NT2/D1 (cell line): ENCODE data around the gene BAZ2B.

Experiments
- DNase-seq: peaks from one replicate; pipeline ENCODE4 v3.0.0-alpha.2; 2011; ENCODE audit warnings: low read depth, low spot score
- H3K27me3 ChIP-seq: 2 replicates; pipeline ENCODE4 v1.6.0; 2011; ENCODE audit warnings: mild to moderate bottlenecking; ENCODE audit not compliant: insufficient read length, insufficient read depth
- H3K36me3 ChIP-seq: 2 replicates; pipeline ENCODE4 v1.6.1; 2011; ENCODE audit warnings: mild to moderate bottlenecking, low read length, mixed read lengths; ENCODE audit not compliant: insufficient read depth, insufficient read length
- H3K4me1 ChIP-seq: 2 replicates; pipeline ENCODE4 v1.5.1; 2011; ENCODE audit not compliant: insufficient read depth, insufficient read length
- H3K4me3 ChIP-seq: 2 replicates; pipeline ENCODE4 v1.5.1; 2011; ENCODE audit warnings: low read depth; ENCODE audit not compliant: insufficient read length
- H3K9ac ChIP-seq: 2 replicates; pipeline ENCODE4 v1.6.0; 2011; ENCODE audit warnings: low read depth; ENCODE audit not compliant: insufficient read length
- H3K9me3 ChIP-seq: 2 replicates; pipeline ENCODE4 v1.5.1; 2011; ENCODE audit warnings: mild to moderate bottlenecking, low read length; ENCODE audit not compliant: insufficient read depth
- SUZ12 ChIP-seq: IDR thresholded peaks from 2 replicates; pipeline ENCODE4 v1.6.1; 2011; ENCODE audit not compliant: insufficient read length, insufficient read depth; ENCODE audit errors: extremely low read depth
- YY1 ChIP-seq: IDR thresholded peaks from 2 replicates; pipeline ENCODE4 v1.6.1; 2011; ENCODE audit not compliant: insufficient read length, insufficient read depth
- ZNF274 ChIP-seq: IDR thresholded peaks from 2 replicates; pipeline ENCODE4 v1.6.1; 2011; ENCODE audit warnings: mild to moderate bottlenecking, low read depth, low read length

The BAZ2B gene, protein sequence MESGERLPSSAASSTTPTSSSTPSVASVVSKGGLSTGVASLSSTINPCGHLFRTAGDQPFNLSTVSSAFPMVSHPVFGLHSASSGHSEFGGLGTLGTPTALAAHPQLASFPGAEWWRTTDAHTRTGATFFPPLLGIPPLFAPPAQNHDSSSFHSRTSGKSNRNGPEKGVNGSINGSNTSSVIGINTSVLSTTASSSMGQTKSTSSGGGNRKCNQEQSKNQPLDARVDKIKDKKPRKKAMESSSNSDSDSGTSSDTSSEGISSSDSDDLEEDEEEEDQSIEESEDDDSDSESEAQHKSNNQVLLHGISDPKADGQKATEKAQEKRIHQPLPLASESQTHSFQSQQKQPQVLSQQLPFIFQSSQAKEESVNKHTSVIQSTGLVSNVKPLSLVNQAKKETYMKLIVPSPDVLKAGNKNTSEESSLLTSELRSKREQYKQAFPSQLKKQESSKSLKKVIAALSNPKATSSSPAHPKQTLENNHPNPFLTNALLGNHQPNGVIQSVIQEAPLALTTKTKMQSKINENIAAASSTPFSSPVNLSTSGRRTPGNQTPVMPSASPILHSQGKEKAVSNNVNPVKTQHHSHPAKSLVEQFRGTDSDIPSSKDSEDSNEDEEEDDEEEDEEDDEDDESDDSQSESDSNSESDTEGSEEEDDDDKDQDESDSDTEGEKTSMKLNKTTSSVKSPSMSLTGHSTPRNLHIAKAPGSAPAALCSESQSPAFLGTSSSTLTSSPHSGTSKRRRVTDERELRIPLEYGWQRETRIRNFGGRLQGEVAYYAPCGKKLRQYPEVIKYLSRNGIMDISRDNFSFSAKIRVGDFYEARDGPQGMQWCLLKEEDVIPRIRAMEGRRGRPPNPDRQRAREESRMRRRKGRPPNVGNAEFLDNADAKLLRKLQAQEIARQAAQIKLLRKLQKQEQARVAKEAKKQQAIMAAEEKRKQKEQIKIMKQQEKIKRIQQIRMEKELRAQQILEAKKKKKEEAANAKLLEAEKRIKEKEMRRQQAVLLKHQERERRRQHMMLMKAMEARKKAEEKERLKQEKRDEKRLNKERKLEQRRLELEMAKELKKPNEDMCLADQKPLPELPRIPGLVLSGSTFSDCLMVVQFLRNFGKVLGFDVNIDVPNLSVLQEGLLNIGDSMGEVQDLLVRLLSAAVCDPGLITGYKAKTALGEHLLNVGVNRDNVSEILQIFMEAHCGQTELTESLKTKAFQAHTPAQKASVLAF (N-terminal part only)

DNA sequence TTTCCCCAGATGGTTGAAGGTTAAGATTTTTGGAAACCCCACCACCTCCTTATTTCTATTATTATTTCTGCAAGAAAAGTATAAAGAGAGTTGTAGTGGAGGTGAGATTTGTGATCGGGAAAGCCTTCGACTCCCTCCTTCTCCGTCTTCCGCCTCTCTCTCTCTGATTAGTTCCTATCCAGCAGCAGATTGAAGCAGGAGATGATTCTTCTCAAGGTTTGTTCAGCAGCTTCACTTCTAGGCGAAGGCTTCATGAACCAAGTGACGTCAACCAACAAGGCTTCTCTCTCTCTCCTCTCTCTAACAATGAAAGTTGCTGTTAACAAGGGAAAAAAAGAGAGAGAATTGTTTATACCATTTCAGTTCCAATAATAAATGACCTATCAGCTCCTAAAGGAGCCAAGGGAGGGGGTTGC is at the start of gene BAZ2B:
BAZ2B (minus strand) TSS at position 263 of the 416 bp plus-strand sequence. CDS start 137,829 bp downstream, outside the sequence.
- DNase-seq = peak; percentile 48
- TF ChIP-seq ZNF274 = no peak
- TF ChIP-seq YY1 = no peak
- TF ChIP-seq SUZ12 = no peak
- H3K9ac ChIP-seq = peak within 1 kb of the TSS; percentile 98

DNA sequence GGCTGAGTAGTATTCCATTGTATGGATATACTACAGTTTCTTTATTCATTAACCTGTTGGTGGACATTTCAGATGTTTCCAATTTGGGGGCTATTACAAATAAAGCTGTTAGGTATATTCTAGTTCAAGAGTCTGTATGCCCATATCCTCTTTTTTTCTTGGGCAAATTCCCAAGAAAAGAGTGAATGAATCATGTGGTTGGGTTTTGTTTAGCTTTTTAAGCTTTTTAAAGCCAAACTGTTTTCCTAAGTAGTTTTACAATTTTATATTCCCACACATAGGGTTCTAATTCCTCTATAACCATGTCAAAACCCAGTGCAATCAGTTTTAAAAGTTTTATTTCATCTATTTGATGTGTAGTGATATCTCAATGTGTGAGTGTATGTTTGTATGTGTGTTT is 44.9 kb upstream of the BAZ2B start:
- no peaks in the 10 kb centered on the region for H3K36me3 ChIP-seq
- DNase-seq = no peak
- no peaks in the 10 kb centered on the region for H3K4me1 ChIP-seq
- no peaks in the 10 kb centered on the region for H3K27me3 ChIP-seq
- no peak overlapping the region for H3K4me3 ChIP-seq
- no peak overlapping the region for H3K9ac ChIP-seq
- no peaks in the 10 kb centered on the region for H3K9me3 ChIP-seq
- TF ChIP-seq YY1 (no peak), SUZ12 (no peak), ZNF274 (no peak)

More for the DNA sequence above, at the start of gene BAZ2B:
- Histone ChIP-seq H3K9me3 (no peaks in the 10 kb centered on the region), H3K4me1 (no peaks in the 10 kb centered on the region), H3K36me3 (no peaks in the 10 kb centered on the region), H3K4me3 (peak within 1 kb of the TSS; percentile 89), H3K27me3 (no peaks in the 10 kb centered on the region)

DNA sequence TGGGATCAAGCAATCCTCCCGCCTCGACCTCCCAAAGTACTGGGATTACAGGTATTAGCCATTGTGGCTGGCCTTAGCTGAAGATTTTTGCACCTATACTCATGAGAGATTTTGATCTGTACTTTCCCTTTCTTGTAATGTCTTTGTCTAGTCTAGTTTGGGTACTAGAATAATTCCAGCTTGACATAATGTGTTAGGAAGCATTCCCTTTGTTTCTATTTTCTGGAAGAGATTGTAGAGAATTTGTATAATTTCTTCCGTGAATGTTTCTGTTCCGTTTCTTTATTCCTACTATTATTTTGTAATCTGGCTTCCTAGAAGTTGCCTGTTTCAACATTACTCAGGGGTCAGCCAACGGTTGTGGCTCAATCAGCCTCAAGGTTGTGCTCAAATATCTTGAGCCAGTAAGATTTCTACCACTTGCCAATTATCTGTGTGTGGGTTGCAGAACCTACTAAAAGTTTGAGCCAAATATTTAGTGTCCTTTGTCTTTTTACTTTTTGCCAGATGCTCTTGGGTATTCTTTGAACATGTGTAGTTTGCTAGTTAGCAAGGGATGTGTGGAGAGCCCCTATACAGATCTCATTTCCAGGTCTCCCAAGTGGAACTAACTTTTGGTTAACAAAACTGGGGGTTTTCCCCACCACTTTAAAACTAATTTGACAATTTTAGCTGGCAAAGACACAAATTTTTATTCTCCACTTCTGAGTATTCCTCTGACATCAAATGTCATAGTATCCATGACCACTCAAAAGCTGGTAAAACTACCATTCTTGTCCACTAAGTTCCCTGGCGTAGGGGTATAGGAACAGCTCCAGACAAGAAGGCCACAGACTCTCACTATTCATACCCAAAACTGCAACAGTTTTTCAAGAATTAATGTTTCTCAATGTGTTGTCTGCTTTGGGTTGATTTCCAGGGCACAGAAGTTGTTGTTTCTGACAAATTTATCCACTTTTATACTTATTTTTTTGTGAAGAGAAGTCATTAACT is 42.8 kb upstream of the BAZ2B start:
- H3K4me3 ChIP-seq = no peak overlapping the region
- H3K27me3 ChIP-seq = no peaks in the 10 kb centered on the region
- no peaks in the 10 kb centered on the region for H3K36me3 ChIP-seq
- H3K4me1 ChIP-seq = no peaks in the 10 kb centered on the region
- TF ChIP-seq ZNF274 (no peak), SUZ12 (no peak), YY1 (no peak)
- peaks cover 11% of the 10 kb centered on the region; the same call in 1 of the 2 replicates for H3K9me3 ChIP-seq
- no peak overlapping the region for H3K9ac ChIP-seq
- DNase-seq = no peak

DNA sequence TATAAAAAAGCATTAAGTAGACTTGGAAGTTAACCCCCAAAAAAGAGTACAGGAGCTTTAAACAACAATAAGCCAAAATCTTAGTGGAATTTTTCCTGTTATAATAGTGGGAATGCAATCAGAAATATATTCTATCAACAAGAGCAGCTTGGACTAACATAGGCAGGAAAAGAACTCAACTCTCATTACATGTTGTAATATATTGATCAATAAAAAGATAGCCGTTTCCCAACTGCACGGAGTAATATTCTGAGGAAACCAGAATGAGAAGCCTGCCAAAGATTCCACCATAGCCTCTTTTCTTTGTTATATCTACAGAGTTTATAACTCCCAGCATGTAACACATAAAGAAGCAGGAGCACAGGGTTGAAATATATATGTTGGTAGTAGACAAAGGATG is 37.6 kb upstream of the BAZ2B start:
- H3K9me3 ChIP-seq = peaks cover 11% of the 10 kb centered on the region; the same call in 1 of the 2 replicates
- H3K4me1 ChIP-seq = no peaks in the 10 kb centered on the region
- TF ChIP-seq ZNF274 (no peak), SUZ12 (no peak), YY1 (no peak)
- H3K9ac ChIP-seq = no peak overlapping the region
- no peaks in the 10 kb centered on the region for H3K36me3 ChIP-seq
- no peak overlapping the region for H3K4me3 ChIP-seq
- H3K27me3 ChIP-seq = no peaks in the 10 kb centered on the region
- DNase-seq = no peak

DNA sequence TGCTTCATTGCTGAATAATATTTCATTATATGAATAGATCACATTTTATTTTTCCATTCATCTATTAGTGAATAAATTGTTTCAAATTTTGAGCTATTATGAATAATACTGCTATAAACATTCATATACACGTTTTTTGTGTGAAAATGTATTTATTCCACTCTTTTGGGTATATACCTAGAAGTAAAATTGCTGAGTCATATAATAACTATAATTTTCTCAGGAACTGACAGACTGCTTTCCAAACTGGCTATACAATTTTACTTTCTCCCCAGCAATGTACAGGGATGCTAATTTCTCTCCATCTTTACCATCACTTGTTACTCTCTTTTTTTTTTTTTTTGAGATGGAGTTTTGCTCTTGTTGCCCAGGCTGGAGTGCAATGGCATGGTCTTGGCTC is 35.5 kb upstream of the BAZ2B start:
- Histone ChIP-seq H3K9ac (no peak overlapping the region), H3K4me1 (no peaks in the 10 kb centered on the region), H3K27me3 (no peaks in the 10 kb centered on the region), H3K36me3 (no peaks in the 10 kb centered on the region), H3K4me3 (no peak overlapping the region), H3K9me3 (peaks cover 11% of the 10 kb centered on the region; the same call in 1 of the 2 replicates)
- TF ChIP-seq ZNF274 (no peak), YY1 (no peak), SUZ12 (no peak)
- no peak for DNase-seq

DNA sequence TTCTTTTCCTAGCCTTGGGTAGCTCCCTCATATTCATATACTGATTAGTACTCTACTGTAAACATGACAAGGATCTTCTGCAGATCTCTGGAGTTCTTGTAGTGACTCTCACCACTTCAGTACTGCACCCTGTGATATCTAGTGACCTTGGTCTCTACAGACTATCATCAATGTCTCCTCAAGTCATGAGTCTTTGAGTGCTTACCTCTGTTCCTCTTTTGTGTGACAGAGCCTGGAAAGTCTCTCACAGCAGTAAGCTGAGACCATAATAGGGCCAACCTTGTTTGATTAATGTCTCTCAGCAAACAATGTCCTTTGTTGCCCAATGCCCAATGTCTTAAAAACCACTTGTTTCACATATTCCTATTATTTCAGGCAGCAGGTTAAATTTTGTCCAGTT is 34.2 kb upstream of the BAZ2B start:
- DNase-seq = no peak
- TF ChIP-seq YY1 (no peak), SUZ12 (no peak), ZNF274 (no peak)
- H3K4me1 ChIP-seq = no peaks in the 10 kb centered on the region
- H3K9ac ChIP-seq = no peak overlapping the region
- H3K9me3 ChIP-seq = peaks cover 11% of the 10 kb centered on the region; the same call in 1 of the 2 replicates
- H3K36me3 ChIP-seq = no peaks in the 10 kb centered on the region
- H3K4me3 ChIP-seq = no peak overlapping the region
- no peaks in the 10 kb centered on the region for H3K27me3 ChIP-seq
